Bronchial epithelial cell (primary cell): Measurements from ENCODE around the gene SPATA1. TPM values are rescaled to one million over a fixed set of nuclear protein-coding genes. Genes with fewer than 3 reads are reported as not detected.
"Not testable (repeated sequence)": the region's sequence is repeated elsewhere in the genome, so short reads cannot be mapped to it uniquely, and the experiment has no call there.

Experiments
- DNase-seq: peaks from one replicate; pipeline ENCODE4 v3.0.0-alpha.2; 2010; ENCODE audit warnings: low read depth
- FAIRE-seq: peaks from 2 replicates; lab custom pipeline; 2011; peaks lifted over from hg19 to GRCh38; lab: Jason Lieb, UNC
- H3K27me3 ChIP-seq: 2 replicates; pipeline ENCODE4 v1.5.1; 2011; ENCODE audit warnings: low read length; ENCODE audit not compliant: control insufficient read depth, insufficient read depth
- H3K36me3 ChIP-seq: 2 replicates; pipeline ENCODE4 v1.5.1; 2011; ENCODE audit warnings: low read length; ENCODE audit not compliant: control insufficient read depth, insufficient read depth
- H3K4me3 ChIP-seq: 2 replicates; pipeline ENCODE4 v1.5.1; 2011; ENCODE audit warnings: mild to moderate bottlenecking, low read depth, low read length, control low read depth
- total RNA-seq: library from RNA; depleted of rRNA; stranded (reverse); fragments of >200 nt; gene quantifications from 2 replicates; pipeline ENCODE4 v1.2.1, GENCODE V29; 2014
- TF ChIP-seq, protein P1 (sequence below): IDR thresholded peaks from 2 replicates; pipeline ENCODE4 v1.5.1; 2011; ENCODE audit warnings: mild to moderate bottlenecking, moderate library complexity, low read length, control low read depth, inconsistent platforms; ENCODE audit not compliant: insufficient read depth, severe bottlenecking

The SPATA1 gene
- total RNA-seq, 1 donor from 2014 or later = 0.26 TPM

GRCh38 chr1:84583648-84584047 lies 77.5 kb downstream of the SPATA1 start:
- H3K36me3 ChIP-seq = no peaks in the 10 kb centered on the region
- H3K27me3 ChIP-seq = no peaks in the 10 kb centered on the region
- DNase-seq = no peak
- no peak overlapping the region for H3K4me3 ChIP-seq
- no peak for FAIRE-seq
- TF ChIP-seq, protein P1, sequence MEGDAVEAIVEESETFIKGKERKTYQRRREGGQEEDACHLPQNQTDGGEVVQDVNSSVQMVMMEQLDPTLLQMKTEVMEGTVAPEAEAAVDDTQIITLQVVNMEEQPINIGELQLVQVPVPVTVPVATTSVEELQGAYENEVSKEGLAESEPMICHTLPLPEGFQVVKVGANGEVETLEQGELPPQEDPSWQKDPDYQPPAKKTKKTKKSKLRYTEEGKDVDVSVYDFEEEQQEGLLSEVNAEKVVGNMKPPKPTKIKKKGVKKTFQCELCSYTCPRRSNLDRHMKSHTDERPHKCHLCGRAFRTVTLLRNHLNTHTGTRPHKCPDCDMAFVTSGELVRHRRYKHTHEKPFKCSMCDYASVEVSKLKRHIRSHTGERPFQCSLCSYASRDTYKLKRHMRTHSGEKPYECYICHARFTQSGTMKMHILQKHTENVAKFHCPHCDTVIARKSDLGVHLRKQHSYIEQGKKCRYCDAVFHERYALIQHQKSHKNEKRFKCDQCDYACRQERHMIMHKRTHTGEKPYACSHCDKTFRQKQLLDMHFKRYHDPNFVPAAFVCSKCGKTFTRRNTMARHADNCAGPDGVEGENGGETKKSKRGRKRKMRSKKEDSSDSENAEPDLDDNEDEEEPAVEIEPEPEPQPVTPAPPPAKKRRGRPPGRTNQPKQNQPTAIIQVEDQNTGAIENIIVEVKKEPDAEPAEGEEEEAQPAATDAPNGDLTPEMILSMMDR = no peak

- TF ChIP-seq, protein P1 = no peak
- DNase-seq = no peak
- Histone ChIP-seq H3K36me3 (no peaks in the 10 kb centered on the region), H3K4me3 (no peak overlapping the region), H3K27me3 (no peaks in the 10 kb centered on the region)
- FAIRE-seq = no peak
These were observed 77.9 kb downstream of the SPATA1 start for GRCh38 chr1:84584126-84584525.

DNA sequence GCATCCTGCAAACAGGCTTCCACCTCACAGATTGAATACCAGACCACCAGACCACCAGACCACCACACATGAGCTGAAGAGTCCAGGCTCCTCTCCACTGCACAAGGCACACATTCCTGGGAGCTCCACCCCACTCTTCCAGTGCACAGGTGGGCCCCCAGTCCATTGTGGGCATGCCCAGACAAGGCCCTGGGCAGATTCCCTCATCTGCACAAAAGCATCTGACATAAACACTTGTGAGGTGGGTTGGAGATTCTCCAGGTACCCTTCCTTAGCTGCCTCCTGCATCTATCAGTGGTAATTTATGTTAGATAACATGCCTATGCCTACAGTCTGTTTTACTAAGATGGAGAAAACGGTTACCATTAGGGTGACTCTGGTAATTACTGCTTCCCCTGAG lies 79.6 kb downstream of the SPATA1 start:
- no peaks in the 10 kb centered on the region for H3K36me3 ChIP-seq
- DNase-seq = peak; percentile 52
- FAIRE-seq = no peak

DNA sequence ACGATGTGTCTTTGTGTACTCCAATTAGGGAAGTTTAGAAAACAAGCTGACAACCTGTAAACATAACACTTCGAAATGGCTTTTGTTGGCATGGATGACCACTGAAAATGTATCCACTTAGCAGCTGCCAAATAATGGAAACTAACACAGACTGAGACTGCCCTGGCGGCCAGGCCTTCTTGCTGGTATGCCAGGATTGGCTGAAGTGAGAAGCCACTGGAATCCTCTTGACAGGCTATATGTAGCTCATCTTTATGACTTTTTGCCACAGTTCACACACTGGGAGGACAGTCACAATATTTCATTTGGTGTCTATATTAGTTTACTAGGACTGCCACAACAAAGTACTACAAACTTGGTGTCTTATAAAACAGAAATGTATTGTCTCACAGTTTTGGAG lies 80.9 kb downstream of the SPATA1 start:
- TF ChIP-seq, protein P1 = no peak
- H3K27me3 ChIP-seq = no peaks in the 10 kb centered on the region
- no peaks in the 10 kb centered on the region for H3K36me3 ChIP-seq
- DNase-seq (no peak), FAIRE-seq (no peak)
- H3K4me3 ChIP-seq = no peak overlapping the region

More for the DNA sequence above, 79.6 kb downstream of the SPATA1 start:
- no peaks in the 10 kb centered on the region for H3K27me3 ChIP-seq
- TF ChIP-seq, protein P1 = no peak
- no peak overlapping the region for H3K4me3 ChIP-seq

GRCh38 chr1:84594959-84595358 lies 88.8 kb downstream of the SPATA1 start:
- not testable (repeated sequence) for DNase-seq, H3K27me3 ChIP-seq, FAIRE-seq, H3K4me3 ChIP-seq, H3K36me3 ChIP-seq

- H3K27me3 ChIP-seq = no peaks in the 10 kb centered on the region
- TF ChIP-seq, protein P1 = no peak
- no peaks in the 10 kb centered on the region for H3K36me3 ChIP-seq
- FAIRE-seq = no peak
- H3K4me3 ChIP-seq = no peak overlapping the region
- DNase-seq = no peak
These were observed 90.8 kb downstream of the SPATA1 start for GRCh38 chr1:84597011-84597410.
